HepG2 (cell line): ENCODE results near the gene TP53TG5. TPM values are rescaled to one million over a fixed set of nuclear protein-coding genes. Genes with fewer than 3 reads are reported as not detected.

Source experiments
- BHLHE40 ChIP-seq: IDR thresholded peaks from 2 replicates; pipeline ENCODE4 v1.6.1; 2011; ENCODE audit warnings: low read length, improper control_type of control experiment
- FOXJ3 ChIP-seq: sonication (generic); formaldehyde crosslinking; IDR thresholded peaks from 2 replicates; pipeline ENCODE4 v1.4.0; 2020; ENCODE audit warnings: missing genetic modification reagents, mild to moderate bottlenecking, borderline replicate concordance
- IKZF5 ChIP-seq: IDR thresholded peaks from 2 replicates; pipeline ENCODE4 v1.6.1; 2018; ENCODE audit warnings: missing genetic modification reagents, mild to moderate bottlenecking, missing compliant biosample characterization
- KDM2A ChIP-seq: sonication (generic); formaldehyde crosslinking; IDR thresholded peaks from 2 replicates; pipeline ENCODE4 v1.4.0; 2020; ENCODE audit warnings: low read depth, missing genetic modification reagents, borderline replicate concordance
- KLF11 ChIP-seq: IDR thresholded peaks from 2 replicates; pipeline ENCODE4 v1.6.1; 2016; ENCODE audit warnings: missing compliant biosample characterization
- MYC ChIP-seq: sonication (generic); formaldehyde crosslinking; IDR thresholded peaks from 2 replicates; pipeline ENCODE4 v1.9.0; 2021; ENCODE audit warnings: missing genetic modification reagents, borderline replicate concordance
- NCOA1 ChIP-seq: sonication (generic); formaldehyde crosslinking; IDR thresholded peaks from 2 replicates; pipeline ENCODE4 v1.9.0; 2021; ENCODE audit warnings: missing genetic modification reagents
- SKIL ChIP-seq: sonication (generic); formaldehyde crosslinking; IDR thresholded peaks from 2 replicates; pipeline ENCODE4 v1.8.0; 2022; ENCODE audit warnings: missing genetic modification reagents, mild to moderate bottlenecking, moderate library complexity, borderline replicate concordance
- UBTF ChIP-seq: sonication (generic); formaldehyde crosslinking; IDR thresholded peaks from 2 replicates; pipeline ENCODE4 v1.4.0; 2020; ENCODE audit warnings: mild to moderate bottlenecking, missing genetic modification reagents
- ZKSCAN5 ChIP-seq: sonication (generic); formaldehyde crosslinking; IDR thresholded peaks from 2 replicates; pipeline ENCODE4 v1.5.1; 2020; ENCODE audit warnings: mild to moderate bottlenecking, missing genetic modification reagents
- ZNF446 ChIP-seq: sonication (generic); formaldehyde crosslinking; IDR thresholded peaks from 2 replicates; pipeline ENCODE4 v1.5.0; 2020; ENCODE audit warnings: mild to moderate bottlenecking, missing genetic modification reagents
- ZNF451 ChIP-seq: sonication (generic); formaldehyde crosslinking; IDR thresholded peaks from 2 replicates; pipeline ENCODE4 v1.5.0; 2020; ENCODE audit warnings: mild to moderate bottlenecking, missing genetic modification reagents
- ZNF547 ChIP-seq: sonication (generic); formaldehyde crosslinking; IDR thresholded peaks from 2 replicates; pipeline ENCODE4 v1.5.1; 2020; ENCODE audit warnings: mild to moderate bottlenecking, missing genetic modification reagents
- ZNF720 ChIP-seq: sonication (generic); formaldehyde crosslinking; IDR thresholded peaks from 2 replicates; pipeline ENCODE4 v1.4.0; 2020; ENCODE audit warnings: missing genetic modification reagents
- ZNF746 ChIP-seq: sonication (generic); formaldehyde crosslinking; IDR thresholded peaks from 2 replicates; pipeline ENCODE4 v1.8.0; 2022; ENCODE audit warnings: mild to moderate bottlenecking, missing genetic modification reagents
- ZNF768 ChIP-seq: sonication (generic); formaldehyde crosslinking; IDR thresholded peaks from 2 replicates; pipeline ENCODE4 v1.4.0; 2020; ENCODE audit warnings: missing genetic modification reagents
- ZNF781 ChIP-seq: sonication (generic); formaldehyde crosslinking; IDR thresholded peaks from 2 replicates; pipeline ENCODE4 v1.5.1; 2020; ENCODE audit warnings: borderline replicate concordance, mild to moderate bottlenecking, missing genetic modification reagents; ENCODE audit errors: not compliant biosample characterization
- ZNF792 ChIP-seq: IDR thresholded peaks from 2 replicates; pipeline ENCODE4 v1.6.1; 2016
- ZSCAN5A ChIP-seq: sonication (generic); formaldehyde crosslinking; IDR thresholded peaks from 2 replicates; pipeline ENCODE4 v1.8.0; 2022; ENCODE audit warnings: mild to moderate bottlenecking, missing genetic modification reagents, borderline replicate concordance
- polyA plus RNA-seq, 8 experiments: library from polyadenylated mRNA; depleted of rRNA in 3 of 8; stranded (reverse) in 7 of 8; unstranded in 1 of 8; fragments of >200 nt; fragmentation: Illumina TruSeq in 4 of 8; extraction: Trizol in 4 of 8; gene quantifications; 2 replicates each; pipeline versions ENCODE4 v1.2.1 to v1.2.3, GENCODE V29; 2011 to 2016; ENCODE audit warnings: low read depth in 4 of 8, missing spikeins in 1 of 8, mixed read lengths in 1 of 8; ENCODE audit not compliant: insufficient read depth in 1 of 8
- total RNA-seq, 5 experiments: library from RNA; depleted of rRNA; stranded (reverse); fragments of >200 nt; fragmentation: Illumina TruSeq; extraction: Trizol; gene quantifications; 2 replicates each; pipeline ENCODE4 v1.2.3, GENCODE V29; 2016; ENCODE audit warnings: low read depth in 1 of 5

TP53TG5 gene
- total and polyA plus RNA-seq, 2 of the 13 experiments (the other 11 are each of a cell fraction or from before 2014, with no cell fraction given), result 0.11 TPM; not detected in 1

- TF ChIP-seq ZNF451 (CRISPR knock-in tag) (peak; percentile 79; the same call in 1 of the 2 replicates), ZNF768 (CRISPR knock-in tag) (0 out of 2 replicates have a peak, but pooled peaks have one; percentile 64), ZSCAN5A (CRISPR knock-in tag) (0 out of 2 replicates have a peak, but pooled peaks have one; percentile 48), ZNF746 (no peak), IKZF5 (CRISPR knock-in tag) (peak; percentile 56; the same call in 1 of the 2 replicates), UBTF (CRISPR knock-in tag) (peak; percentile 79), SKIL (peak; percentile 62; the same call in 1 of the 2 replicates), KDM2A (CRISPR knock-in tag) (0 out of 2 replicates have a peak, but pooled peaks have one; percentile 3), ZNF720 (CRISPR knock-in tag) (no peak), ZNF547 (CRISPR knock-in tag) (peak; percentile 13; the same call in 1 of the 2 replicates), ZNF781 (CRISPR knock-in tag) (peak; percentile 10), FOXJ3 (peak; percentile 76; the same call in 1 of the 2 replicates), ZNF446 (CRISPR knock-in tag) (0 out of 2 replicates have a peak, but pooled peaks have one; percentile 36), BHLHE40 (peak; percentile 64), NCOA1 (CRISPR knock-in tag) (no peak), ZNF792 (CRISPR knock-in tag) (peak; percentile 49; the same call in 1 of the 2 replicates), KLF11 (no peak), MYC (CRISPR knock-in tag) (peak; percentile 66; the same call in 1 of the 2 replicates), ZKSCAN5 (peak; percentile 14; the same call in 1 of the 2 replicates)
These were observed 35.9 kb downstream of the TP53TG5 start (continued) for GRCh38 chr20:45341939-45342854.
